GM19351 (cell line): Measurements from ENCODE around the gene TNFRSF1A.
"Not testable (repeated sequence)": the region's sequence is repeated elsewhere in the genome, so short reads cannot be mapped to it uniquely, and the experiment has no call there.

Source experiments
- ATAC-seq: cut with Tn5 transposase; IDR thresholded peaks from one replicate; pipeline ENCODE4 v1.9.1; 2021; ENCODE audit warnings: mild to moderate bottlenecking, moderate library complexity; ENCODE audit not compliant: unreplicated experiment

Gene TNFRSF1A

GRCh38 chr12:6307529-6307928 is 34.3 kb downstream of the TNFRSF1A start:
- ATAC-seq, result no peak

- ATAC-seq, result no peak
Measured at GRCh38 chr12:6306599-6307220, 35.2 kb downstream of the TNFRSF1A start.

GRCh38 chr12:6306151-6306550 is 35.7 kb downstream of the TNFRSF1A start:
- no peak for ATAC-seq

GRCh38 chr12:6303071-6303470 is 38.8 kb downstream of the TNFRSF1A start:
- no peak for ATAC-seq

- no peak for ATAC-seq
Measured at GRCh38 chr12:6302621-6303020, 39.3 kb downstream of the TNFRSF1A start.

- no peak for ATAC-seq
Measured at GRCh38 chr12:6301721-6302120, 40.2 kb downstream of the TNFRSF1A start.

GRCh38 chr12:6297170-6297569 is 44.7 kb downstream of the TNFRSF1A start:
- no peak for ATAC-seq

GRCh38 chr12:6295094-6295811 is 46.6 kb downstream of the TNFRSF1A start:
- ATAC-seq, result no peak

- ATAC-seq, result no peak
Measured at GRCh38 chr12:6294156-6295093, 47.5 kb downstream of the TNFRSF1A start.

- ATAC-seq, result no peak
Measured at GRCh38 chr12:6292606-6293005, 49.3 kb downstream of the TNFRSF1A start.

GRCh38 chr12:6289906-6290305 is 52.0 kb downstream of the TNFRSF1A start:
- not testable (repeated sequence) for ATAC-seq

- ATAC-seq, result not testable (repeated sequence)
Measured at GRCh38 chr12:6289081-6289480, 52.8 kb downstream of the TNFRSF1A start.

- no peak for ATAC-seq
Measured at GRCh38 chr12:6288235-6288634, 53.6 kb downstream of the TNFRSF1A start.

GRCh38 chr12:6285532-6286306 is 56.2 kb downstream of the TNFRSF1A start:
- ATAC-seq, result no peak

- peak; percentile 58 for ATAC-seq
Measured at GRCh38 chr12:6285063-6285477, 56.8 kb downstream of the TNFRSF1A start.

- ATAC-seq, result no peak
Measured at GRCh38 chr12:6284273-6284672, 57.6 kb downstream of the TNFRSF1A start.

GRCh38 chr12:6282453-6282840 is 59.4 kb downstream of the TNFRSF1A start:
- ATAC-seq, result no peak

- no peak for ATAC-seq
Measured at GRCh38 chr12:6281081-6281809, 60.6 kb downstream of the TNFRSF1A start.

- ATAC-seq, result no peak
Measured at GRCh38 chr12:6280672-6281071, 61.2 kb downstream of the TNFRSF1A start.

- no peak for ATAC-seq
Measured at GRCh38 chr12:6280053-6280469, 61.8 kb downstream of the TNFRSF1A start.
